Activated CD8-positive, alpha-beta memory T cell treated with anti-CD3 and anti-CD28 coated beads for 4 hours (primary cell): ENCODE measurements around the gene ERVK3-1.
"Not testable (repeated sequence)": the region's sequence is repeated elsewhere in the genome, so short reads cannot be mapped to it uniquely, and the experiment has no call there.

ENCODE experiments used
- DNase-seq, 2 donors: peaks; one replicate each; pipeline ENCODE4 v3.0.0-alpha.2; 2020; ENCODE audit warnings: low read depth in 2 of 2

The ERVK3-1 gene, protein sequence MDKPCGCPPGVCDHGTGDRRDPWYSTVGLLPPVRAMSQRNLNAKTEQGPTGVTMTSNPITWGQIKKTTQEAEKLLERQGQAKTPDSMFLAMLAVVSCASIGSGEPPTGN

DNA sequence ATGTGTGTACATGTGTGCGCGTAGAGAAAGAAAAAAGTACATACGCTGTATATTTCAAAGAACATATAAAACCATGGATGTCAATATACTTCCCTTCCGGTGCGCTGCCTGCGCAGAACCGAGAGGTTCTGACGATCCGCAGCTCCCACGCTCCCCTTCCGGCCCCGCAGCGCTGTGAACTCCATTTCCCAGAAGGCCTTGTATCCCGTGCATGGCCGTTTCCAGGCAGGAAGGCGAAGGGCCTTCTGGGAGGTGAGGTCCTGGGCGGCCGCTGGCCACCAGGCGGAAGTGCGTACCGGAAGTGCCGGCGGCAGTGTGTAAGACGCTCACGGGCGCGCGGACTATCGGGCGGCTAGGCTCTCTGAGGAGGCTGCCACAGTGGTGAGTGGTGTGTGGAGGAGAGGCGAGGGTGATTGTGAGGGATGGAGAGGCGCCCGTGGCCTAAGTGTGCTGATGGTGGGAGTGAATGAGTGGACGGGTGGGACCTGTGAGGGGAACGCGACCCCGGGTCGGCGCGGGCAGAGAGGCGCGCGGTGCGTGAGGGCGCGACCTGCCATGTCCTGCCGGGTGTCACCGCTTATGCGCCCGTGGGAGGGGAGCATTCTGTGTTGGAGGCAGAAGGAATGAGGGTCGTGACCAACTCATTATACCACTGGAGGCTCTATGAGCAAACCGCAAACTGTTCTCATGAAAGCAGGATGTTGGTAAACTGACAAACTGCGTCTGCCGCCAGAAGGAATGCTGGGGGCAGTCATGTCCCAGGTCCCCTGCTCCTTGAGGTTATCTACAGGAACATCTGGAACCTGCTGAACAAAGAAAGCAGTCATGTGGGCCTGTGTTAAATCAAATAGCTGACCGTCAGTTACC, at the start of gene ERVK3-1:
Gene ERVK3-1 (plus strand): TSS at position 313 of the 867 bp plus-strand sequence. CDS start 6,792 bp downstream, outside the sequence.
- peak; percentile 86 to 91 for DNase-seq

DNA sequence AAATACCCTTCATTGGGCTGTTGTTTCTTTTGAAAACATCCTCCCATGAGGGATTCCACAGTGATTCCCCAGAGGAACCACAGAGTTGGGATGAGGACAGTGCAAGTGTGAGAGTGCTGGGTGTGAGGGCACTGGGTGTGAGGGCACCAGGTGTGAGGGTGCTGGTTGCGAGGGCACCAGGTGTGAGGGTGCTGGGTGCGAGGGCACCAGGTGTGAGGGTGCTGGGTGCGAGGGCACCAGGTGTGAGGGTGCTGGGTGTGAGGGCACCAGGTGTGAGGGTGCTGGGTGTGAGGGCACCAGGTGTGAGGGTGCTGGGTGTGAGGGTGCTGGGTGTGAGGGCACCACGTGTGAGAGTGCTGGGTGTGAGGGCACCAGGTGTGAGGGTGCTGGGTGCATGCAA, 46.9 kb upstream of the ERVK3-1 start:
- DNase-seq = not testable (repeated sequence)

DNA sequence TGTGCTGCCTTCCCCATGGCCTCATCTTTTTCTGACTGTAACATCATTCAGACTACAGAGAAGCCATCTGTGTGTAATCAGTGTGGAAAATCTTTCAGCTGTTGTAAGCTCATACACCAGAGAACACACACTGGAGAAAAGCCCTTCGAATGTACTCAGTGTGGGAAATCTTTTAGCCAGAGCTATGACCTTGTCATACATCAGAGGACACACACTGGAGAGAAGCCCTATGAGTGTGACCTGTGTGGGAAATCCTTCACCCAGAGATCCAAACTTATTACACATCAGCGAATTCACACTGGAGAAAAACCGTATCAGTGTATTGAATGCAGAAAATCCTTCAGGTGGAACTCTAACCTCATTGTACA, 43.6 kb upstream of the ERVK3-1 start:
- DNase-seq = no peak

DNA sequence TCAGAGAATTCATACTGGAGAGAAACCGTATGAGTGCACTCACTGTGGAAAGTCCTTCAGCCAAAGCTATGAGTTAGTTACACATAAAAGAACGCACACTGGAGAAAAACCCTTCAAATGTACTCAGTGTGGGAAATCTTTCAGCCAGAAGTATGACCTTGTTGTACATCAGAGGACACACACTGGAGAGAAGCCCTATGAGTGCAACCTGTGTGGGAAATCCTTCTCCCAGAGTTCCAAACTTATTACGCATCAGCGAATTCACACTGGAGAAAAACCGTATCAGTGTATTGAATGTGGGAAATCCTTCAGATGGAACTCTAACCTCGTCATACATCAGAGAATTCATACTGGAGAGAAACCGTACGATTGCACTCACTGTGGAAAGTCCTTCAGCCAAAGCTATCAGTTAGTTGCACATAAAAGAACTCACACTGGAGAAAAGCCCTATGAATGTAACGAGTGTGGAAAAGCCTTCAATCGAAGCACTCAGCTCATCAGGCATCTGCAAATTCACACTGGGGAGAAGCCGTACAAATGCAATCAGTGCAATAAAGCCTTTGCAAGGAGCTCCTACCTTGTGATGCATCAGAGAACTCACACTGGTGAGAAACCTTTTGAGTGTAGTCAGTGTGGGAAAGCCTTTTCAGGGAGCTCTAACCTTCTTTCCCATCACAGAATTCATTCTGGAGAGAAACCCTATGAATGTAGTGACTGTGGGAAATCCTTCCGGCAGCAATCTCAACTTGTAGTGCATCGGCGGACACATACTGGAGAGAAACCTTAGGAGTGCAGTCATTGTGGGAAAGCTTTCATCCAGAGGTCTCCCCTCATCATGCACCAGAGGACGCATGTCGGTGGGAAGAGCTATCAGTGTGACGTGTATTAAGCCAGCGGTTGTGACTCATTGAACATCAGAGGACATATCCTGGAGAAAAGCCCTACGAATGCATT, 42.9 kb upstream of the ERVK3-1 start:
- DNase-seq = no peak

DNA sequence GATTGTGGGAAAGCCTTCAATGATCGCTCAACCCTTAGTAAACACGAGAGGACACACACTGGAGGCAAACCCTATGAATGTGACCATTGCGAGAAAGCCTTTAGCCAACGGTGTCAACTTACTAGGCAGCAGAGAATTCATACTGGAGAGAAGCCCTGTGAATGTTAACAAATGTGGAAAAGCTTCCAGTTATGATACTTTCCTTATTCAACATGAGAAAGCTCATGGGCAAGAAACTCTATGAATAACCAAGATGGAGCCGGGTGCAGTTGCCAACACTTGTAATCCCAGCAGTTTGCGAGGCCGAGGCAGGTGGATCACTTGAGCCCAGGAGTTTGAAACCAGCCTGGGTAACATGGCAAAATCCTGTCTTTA, 42.3 kb upstream of the ERVK3-1 start:
- no peak for DNase-seq

DNA sequence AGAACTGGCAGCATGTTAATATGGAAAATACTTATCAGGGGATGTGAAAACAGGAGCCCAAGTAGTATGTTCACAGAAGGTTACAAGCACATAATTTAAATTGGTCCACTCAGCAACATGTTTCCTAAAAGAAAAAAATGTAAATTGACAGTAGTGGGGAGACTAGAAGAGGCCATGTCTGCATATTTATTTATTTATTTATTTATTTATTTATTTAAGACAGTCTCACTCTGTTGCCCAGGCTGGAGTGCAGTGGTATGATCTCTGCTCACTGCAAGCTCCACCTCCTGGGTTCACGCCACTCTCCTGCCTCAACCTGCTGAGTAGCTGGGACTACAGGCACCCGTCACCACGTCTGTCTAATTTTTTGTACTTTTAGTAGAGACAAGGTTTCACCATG, 40.1 kb upstream of the ERVK3-1 start:
- no peak for DNase-seq

DNA sequence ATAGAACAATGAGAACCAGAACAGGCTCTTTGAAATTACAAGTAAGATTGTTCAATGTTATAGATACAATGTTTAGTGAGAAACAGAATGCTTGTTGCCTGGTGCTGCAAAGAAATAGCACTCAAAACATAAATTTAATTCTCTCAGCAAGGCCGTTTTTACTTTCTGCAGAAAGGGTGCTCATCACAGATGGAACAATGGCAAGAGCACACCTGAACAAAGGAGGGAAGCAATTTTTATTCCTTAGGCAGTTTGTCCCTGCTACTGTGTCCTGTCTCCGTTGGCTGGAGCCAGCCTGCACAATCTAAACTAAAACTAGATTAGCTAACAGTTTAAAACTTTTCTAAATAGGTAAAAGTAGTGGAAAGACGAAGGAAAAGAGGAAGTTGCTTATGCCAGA, 36.8 kb upstream of the ERVK3-1 start:
- no peak for DNase-seq

DNA sequence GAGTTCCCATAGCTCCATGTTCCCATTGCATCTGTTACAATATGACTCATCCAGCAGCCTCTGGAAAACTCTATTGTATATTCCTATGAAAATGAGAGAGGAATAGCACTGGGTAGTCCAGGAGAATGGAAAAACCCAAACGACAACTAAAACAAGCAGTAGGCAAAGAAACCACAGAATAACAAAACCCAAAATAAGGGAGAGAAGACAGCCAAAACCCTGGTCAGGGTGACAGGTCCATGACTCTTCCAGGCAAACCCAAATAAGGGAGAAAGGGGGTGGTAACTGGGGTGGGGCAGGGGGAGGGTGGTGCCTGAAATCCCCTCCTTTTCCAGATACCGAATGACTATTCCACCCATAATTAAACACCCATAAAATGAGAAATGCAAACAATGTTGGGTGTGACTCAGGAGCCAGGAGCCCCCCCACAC, 30.4 kb upstream of the ERVK3-1 start:
- no peak for DNase-seq

DNA sequence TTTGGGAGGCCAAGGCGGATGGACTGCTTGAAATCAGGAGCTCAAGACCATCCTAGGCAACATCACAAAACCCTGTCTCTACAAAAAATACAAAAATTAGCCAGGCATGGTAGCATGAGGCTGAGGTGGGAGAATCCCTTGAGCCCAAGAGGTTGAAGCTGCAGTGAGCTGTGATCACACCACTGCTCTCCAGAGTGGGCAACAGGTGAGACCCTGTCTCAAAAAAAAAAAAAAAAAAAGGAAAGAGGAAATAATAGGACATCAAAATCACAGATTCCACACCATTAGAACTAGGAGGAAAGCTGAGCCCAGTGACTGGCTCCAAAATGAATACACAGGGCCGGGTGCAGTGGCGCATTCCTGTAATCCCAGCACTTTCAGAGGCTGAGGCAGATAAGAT, 29.6 kb upstream of the ERVK3-1 start:
- no peak for DNase-seq

DNA sequence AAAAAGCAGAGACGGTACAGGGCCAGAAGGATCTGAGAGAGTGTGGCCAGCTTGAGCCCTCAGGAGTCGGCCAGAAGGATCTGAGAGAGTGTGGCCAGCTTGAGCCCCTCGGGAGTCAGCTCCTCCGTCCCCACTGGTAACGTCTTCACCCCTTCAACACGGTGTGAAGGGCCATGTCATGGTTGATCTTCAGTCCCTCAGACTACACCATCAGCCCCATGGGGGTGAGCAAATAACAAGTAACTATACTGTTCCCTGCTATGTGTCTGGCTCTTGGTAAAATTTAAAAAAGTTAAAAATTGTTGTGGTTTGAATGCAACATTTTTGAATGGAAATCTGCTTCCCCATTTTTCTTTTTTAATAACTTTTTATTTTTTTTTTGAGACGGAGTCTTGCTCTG, 28.0 kb upstream of the ERVK3-1 start:
- no peak for DNase-seq

DNA sequence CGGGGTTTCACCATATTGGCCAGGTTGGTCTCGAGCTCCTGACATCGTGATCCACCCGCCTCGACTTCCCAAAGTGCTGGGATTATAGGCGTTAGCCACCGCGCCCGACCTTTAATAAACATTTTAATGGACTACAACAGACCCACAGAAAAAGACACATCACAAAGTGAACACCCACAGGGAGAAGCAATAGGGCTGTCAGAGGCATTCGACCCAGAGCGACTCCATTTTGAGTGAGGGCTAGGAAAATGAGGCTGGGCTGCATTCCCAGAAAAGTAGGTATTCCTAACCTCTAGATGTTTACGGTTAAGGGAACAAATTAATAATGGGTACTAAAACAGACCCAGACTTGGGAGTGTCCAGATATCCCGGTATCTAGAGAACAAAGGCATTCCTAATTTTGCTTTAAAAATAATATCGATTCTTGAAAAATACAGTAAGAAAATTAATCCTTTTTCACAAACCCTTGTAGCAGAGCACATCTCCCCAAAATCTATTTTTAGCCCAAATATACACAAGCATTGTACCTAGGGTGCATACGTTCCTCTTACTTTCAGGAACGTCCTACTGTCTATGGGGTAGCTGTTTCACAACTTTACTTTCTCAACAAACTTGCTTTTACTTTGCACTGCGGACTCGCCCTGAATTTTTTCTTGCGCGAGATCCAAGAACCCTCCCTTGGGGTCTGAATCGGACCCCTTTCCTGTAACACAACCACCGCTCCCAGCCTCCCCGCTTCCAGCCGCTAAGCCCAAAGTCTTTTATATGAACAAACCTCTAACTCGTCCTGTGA, 27.2 kb upstream of the ERVK3-1 start:
- DNase-seq = no peak

DNA sequence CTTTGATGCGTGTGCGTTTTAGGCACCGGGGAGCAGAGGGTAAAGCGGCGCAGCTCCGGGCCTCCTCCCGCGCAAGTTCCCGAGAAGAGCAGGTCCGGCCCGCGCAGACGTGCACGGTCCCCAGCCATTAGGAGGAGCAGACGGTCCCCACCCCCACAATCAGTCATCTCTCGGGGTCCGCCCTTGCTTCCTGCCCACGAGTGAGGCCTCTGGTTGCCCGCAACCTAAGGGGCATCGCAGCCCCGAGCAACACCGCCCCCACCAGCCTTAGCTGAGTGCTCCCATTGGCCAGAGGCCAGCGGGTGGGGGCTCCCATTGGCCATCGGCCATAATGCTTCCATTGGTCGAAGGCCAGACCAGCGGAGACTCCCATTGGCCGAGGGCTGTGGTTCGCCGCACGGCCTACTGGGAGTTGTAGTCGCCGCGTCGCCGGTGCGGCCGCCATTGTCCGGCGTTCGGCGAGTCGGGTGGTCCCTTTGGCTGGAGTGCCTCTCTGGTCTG, 26.6 kb upstream of the ERVK3-1 start, which contains the start of gene ZNF8:
Gene ZNF8 (plus strand): TSS at position 415 of the 501 bp plus-strand sequence. CDS start 127 bp downstream, outside the sequence.
- DNase-seq = peak; percentile 97

DNA sequence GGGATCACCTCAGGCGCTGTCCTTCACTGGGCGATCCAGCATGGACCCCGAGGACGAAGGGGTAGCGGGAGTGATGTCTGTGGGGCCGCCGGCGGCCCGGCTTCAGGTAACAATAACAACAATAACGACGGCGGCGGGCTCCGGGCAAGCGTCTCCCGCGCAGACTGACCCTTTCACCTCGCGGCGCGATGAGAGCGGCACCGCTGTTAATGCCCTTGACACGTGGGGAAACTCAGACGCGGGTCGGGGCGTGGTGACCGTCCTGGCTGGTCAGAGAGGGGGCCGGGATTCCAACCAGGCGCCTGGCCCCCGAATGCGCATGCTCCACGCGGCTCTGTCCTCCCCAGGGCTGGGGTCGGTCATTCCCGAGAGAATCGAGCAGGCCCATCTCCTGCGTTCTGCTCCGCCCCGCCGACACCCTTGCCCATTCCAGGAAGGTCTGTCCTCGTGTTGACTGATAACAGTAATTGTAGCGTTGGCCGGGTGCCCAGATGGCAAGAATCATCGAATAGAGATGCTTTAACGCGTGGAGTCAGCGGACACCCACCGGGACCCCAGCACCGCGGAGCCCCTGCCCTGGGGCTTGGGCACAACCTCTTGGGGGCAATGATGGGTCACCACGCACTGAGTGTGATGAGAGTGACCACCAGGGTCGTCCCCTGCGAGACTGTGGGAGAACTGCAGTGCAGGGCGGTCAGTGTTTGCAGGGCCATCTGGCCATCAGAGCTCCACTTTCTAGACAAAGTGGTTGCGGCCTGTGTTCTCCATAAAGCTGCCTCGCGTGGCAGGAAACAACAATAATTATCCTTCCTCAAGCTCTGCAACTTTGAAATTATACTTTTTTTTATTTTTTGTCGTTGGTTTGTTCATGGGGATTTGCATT, 25.9 kb upstream of the ERVK3-1 start:
- DNase-seq = peak in 1 of 2 donors; percentile 17

DNA sequence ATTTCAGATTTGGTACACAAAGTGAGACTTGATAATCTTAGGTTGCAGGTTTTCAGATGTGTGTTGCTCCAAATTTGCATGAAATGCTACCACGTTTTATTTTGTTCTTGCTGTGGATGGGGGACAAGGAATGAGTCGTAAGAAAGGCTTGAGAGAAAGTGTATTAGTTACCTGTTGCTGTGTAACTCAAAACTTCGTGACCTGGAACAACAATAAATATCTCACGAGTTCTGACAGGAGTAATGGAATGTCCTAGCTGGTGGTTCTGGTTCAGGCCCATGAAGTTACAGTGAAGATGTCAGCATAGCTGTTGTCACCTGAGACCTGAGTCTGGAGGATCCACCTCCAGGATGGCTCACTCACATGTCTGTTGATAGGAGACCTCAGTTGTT, 25.3 kb upstream of the ERVK3-1 start:
- no peak for DNase-seq

DNA sequence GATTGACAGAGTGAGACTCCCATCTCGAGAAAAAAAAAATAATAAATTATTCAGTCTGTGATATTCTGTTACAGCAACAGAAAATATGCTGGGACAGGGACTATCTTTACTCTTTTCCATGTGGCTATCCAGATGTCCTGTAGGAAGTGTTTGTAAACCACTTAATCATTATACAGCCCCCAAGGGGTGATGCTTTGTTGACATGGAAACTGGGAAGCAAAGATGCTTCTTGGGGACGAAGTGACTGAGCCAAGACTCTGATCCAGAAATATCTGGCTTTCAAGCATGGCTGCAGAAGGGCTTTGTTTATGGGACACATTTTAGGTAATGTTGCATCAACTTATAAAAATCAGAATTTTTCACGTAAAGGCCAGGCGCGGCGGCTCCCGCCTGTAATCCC, 21.0 kb upstream of the ERVK3-1 start:
- DNase-seq = no peak

DNA sequence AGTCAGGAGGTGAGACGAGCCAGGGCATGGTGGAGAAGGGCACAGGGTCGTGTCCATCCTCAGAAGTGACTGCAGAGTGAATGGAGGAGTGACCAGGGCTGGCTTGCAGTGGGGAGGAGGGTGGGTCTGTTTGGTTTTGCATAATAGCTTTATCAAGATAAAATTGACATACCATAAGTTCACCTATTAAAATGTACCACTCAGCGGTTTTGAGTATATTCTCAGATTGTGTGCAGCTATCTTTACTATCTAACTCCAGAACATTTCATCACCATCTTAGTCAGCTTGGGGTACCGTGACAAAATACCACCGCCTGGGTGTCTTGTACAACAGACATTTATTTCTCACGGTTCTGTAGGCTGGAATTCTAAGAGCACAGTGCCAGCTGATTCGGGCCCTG, 13.2 kb upstream of the ERVK3-1 start:
- no peak for DNase-seq

DNA sequence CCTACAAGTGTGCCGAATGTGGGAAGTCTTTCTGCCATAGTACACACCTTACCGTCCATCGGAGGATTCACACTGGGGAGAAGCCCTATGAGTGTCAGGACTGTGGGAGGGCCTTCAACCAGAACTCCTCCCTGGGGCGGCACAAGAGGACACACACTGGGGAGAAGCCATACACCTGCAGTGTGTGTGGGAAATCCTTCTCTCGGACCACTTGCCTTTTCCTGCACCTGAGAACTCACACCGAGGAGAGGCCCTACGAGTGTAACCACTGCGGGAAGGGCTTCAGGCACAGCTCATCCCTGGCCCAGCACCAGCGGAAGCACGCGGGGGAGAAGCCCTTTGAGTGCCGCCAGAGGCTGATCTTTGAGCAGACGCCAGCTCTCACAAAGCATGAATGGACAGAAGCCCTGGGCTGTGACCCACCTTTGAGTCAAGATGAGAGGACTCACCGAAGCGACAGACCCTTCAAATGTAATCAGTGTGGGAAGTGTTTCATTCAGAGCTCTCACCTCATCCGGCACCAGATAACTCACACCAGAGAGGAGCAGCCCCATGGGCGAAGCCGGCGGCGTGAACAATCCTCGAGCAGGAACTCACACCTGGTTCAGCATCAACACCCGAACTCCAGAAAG, 10.3 kb upstream of the ERVK3-1 start:
- no peak for DNase-seq

DNA sequence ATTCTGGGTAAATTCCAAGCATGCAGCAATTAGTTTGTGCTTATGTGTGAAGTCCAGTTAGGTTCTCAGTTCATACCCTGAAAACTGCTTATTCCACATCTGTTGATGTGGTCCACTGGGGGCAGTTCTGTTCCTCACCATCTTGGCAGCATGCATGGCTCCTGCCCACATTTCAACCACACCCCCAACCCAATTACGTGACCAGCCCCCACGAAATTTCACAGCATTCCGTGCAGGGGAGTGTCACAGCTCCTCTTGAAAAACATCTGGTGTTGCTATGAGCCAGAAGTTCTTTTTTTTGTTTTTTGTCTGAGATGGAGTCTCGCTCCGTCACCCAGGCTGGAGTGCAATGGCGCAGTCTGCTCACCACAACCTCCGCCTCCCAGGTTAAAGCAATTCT, 9.1 kb upstream of the ERVK3-1 start:
- DNase-seq = no peak

DNA sequence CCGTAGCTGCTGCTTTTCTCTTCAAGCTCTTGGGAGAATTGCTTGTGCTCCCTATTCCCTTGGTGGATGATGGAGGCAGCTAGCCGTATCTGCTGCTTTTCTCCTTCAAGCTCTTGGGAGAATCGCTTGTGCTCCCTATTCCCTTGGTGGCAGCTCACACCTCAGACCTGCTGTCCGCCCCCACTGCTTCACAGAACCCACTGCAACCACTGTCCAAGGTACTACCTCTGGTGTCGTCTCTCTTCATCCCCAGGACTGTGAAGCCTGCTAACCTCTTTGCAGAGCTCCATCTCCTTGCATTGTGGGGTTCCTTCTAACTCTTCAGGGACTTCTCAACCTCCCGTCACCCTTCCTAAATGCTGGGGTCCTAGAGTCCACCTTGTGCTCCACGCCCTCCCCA, 4.6 kb upstream of the ERVK3-1 start:
- DNase-seq = no peak

DNA sequence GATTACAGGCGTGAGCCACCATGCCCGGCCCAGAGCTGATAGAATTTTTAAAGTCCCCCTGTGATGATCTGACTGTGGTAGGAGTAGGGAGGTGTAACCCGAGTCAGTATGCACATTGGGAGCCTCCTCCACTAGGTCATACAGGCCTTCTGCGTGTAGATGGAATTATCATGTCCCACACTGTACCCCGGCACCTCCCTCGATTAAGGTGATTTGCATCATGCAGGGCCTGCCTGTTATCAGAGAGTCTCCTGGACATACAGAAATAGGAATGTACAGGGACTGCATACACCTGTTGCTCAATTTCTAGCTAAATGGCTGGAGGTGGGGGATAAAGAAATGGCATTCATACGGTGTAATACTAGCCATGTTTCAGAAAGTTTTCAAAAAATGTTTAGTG, 922 bp upstream of the ERVK3-1 start:
- DNase-seq = no peak
